Activated B cell treated with CpG ODN at 0.5 μM for 24 hours (primary cell): ENCODE results near the gene LRRC59. TPM values are rescaled to one million over a fixed set of nuclear protein-coding genes. Genes with fewer than 3 reads are reported as not detected.
A peak's percentile ranks its signal among the peaks of the same experiment; 100 is the strongest.
"Not testable (repeated sequence)": the region's sequence is repeated elsewhere in the genome, so short reads cannot be mapped to it uniquely, and the experiment has no call there.

ENCODE experiments used
- ATAC-seq: fragments of 200-7000 bp; cut with Tn5 transposase; one replicate; pipeline ENCODE4 v1.10.0; 2021; ENCODE audit warnings: low read depth, mild to moderate bottlenecking, moderate library complexity
- CTCF ChIA-PET: fragments of 350-600 bp; sonication (Branson Sonifier 250); formaldehyde crosslinking; loops from one replicate; lab custom pipeline; 2021; ENCODE audit warnings: antibody characterized with exemption; lab: Charles Lee
- POLR2A ChIA-PET: fragments of 350-600 bp; sonication (Branson Sonifier 250); formaldehyde crosslinking; loops from one replicate; lab custom pipeline; 2021; ENCODE audit warnings: antibody characterized with exemption; lab: Charles Lee
- DNase-seq: peaks from one replicate; pipeline ENCODE4 v3.0.0; 2022
- H3K27ac Mint-ChIP-seq: one replicate; pipeline ENCODE4 v1.8.0; 2020; ENCODE audit warnings: mixed read lengths
- H3K27me3 Mint-ChIP-seq: one replicate; pipeline ENCODE4 v1.8.0; 2021; ENCODE audit warnings: mixed read lengths
- H3K36me3 Mint-ChIP-seq: one replicate; pipeline ENCODE4 v1.8.0; 2021; ENCODE audit warnings: low read depth, mixed read lengths
- H3K4me1 Mint-ChIP-seq: one replicate; pipeline ENCODE4 v1.8.0; 2021; ENCODE audit warnings: mixed read lengths
- H3K4me3 Mint-ChIP-seq: one replicate; pipeline ENCODE4 v1.8.0; 2020; ENCODE audit warnings: mild to moderate bottlenecking, mixed read lengths
- H3K9me3 Mint-ChIP-seq: one replicate; pipeline ENCODE4 v1.8.0; 2020; ENCODE audit warnings: mixed read lengths
- intact Hi-C: fragments of 100-400 bp; cut with micrococcal nuclease; formaldehyde crosslinking; loops from one replicate; pipeline ENCODE4 v1.15.1; 2024
- total RNA-seq: library from RNA; stranded (reverse); gene quantifications from 2 replicates; pipeline ENCODE4 v1.2.3, GENCODE V29; 2022
- TF ChIP-seq, protein P1 (sequence below): fragments of 200-600 bp; IDR thresholded peaks from one replicate; pipeline ENCODE4 v1.8.0; 2022; ENCODE audit warnings: antibody characterized with exemption, mild to moderate bottlenecking

The LRRC59 gene
- total RNA-seq, 1 donor from 2014 or later = 42.0 TPM

DNA sequence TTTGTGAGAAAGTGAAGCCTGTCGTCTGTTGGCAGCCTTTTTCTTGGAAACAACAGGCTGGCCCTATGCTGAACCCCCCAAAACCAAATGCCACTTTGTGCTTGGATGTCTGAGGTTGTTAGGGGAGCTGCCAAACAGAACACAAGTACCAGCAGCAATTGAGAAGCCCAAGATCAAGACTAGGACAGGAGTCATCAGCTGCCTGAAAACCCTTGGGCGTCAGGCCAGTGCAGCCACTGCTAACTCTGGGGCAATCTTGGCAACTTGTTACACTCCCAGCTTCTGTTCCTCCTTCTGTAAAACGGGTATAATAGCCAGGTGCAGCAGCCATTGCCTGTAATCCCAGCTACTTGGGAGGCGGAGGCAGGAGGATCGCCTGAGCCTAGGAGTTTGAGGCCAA is 9.3 kb upstream of the LRRC59 start:
- intact Hi-C loops = no loop called here
- no peaks in the 10 kb centered on the region for H3K9me3 Mint-ChIP-seq
- ChIA-PET POLR2A (interaction anchor here (1.4 kb wide), 1 partner anchor 9 kb away, joined by 5 read pairs; the partner anchor contains the start of gene LRRC59), CTCF (interaction anchor here (1.6 kb wide), 1 partner anchor 10 kb away, joined by 10 read pairs; the partner anchor contains the start of gene LRRC59)
- DNase-seq (no peak), ATAC-seq (no peak)
- H3K27ac Mint-ChIP-seq = no peak overlapping the region
- H3K4me1 Mint-ChIP-seq = no peaks in the 10 kb centered on the region
- TF ChIP-seq, protein P1, sequence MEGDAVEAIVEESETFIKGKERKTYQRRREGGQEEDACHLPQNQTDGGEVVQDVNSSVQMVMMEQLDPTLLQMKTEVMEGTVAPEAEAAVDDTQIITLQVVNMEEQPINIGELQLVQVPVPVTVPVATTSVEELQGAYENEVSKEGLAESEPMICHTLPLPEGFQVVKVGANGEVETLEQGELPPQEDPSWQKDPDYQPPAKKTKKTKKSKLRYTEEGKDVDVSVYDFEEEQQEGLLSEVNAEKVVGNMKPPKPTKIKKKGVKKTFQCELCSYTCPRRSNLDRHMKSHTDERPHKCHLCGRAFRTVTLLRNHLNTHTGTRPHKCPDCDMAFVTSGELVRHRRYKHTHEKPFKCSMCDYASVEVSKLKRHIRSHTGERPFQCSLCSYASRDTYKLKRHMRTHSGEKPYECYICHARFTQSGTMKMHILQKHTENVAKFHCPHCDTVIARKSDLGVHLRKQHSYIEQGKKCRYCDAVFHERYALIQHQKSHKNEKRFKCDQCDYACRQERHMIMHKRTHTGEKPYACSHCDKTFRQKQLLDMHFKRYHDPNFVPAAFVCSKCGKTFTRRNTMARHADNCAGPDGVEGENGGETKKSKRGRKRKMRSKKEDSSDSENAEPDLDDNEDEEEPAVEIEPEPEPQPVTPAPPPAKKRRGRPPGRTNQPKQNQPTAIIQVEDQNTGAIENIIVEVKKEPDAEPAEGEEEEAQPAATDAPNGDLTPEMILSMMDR = no peak
- no peaks in the 10 kb centered on the region for H3K36me3 Mint-ChIP-seq
- no peak overlapping the region for H3K4me3 Mint-ChIP-seq
- peaks cover 9% of the 10 kb centered on the region for H3K27me3 Mint-ChIP-seq

DNA sequence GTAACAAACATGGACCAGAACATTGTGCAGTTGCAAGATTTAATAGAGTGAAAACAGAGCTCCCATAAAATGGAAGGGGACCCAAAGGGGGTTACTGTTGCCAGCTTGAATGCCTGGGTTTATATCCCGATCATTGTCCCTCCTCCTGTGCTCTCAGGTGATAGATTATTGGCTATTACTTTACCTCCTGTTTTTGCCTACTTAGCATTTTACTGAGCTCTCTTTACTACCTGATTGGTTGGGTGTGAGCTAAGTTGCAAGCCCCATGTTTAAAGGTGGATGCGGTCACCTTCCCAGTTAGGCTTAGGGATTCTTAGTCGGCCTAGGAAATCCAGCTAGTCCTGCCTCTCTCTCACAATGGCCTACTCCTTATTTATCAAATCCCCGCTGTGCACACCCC is 8.0 kb upstream of the LRRC59 start:
- POLR2A ChIA-PET = interaction anchor here (0.7 kb wide), 1 partner anchor 16 kb away, joined by 3 read pairs; no protein-coding TSS in a partner anchor

DNA sequence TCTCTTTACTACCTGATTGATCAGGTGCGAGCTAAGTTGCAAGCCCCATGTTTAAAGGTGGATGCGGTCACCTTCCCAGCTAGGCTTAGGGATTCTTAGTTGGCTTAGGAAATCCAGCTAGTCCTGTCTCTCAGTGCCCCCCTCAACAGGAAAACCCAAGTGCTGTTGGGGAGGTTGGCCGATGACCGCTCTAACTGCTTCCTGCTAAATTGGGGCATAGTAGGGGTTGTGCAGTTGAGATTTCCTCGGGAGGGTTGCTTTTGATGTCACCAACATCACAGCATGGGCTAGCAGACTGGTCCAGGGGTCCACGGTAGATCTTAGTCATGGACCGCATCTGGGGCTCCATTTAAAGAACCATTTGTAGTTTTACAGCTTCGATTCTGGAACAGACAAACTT is 2.3 kb upstream of the LRRC59 start:
- ATAC-seq, H3K27me3 Mint-ChIP-seq, CTCF ChIA-PET, DNase-seq, H3K27ac Mint-ChIP-seq, H3K4me3 Mint-ChIP-seq, H3K9me3 Mint-ChIP-seq: not testable (repeated sequence)
- H3K36me3 Mint-ChIP-seq = peaks cover 11% of the 10 kb centered on the region
- intact Hi-C loops = loop anchor here (5.0 kb wide), 2 partner anchors 37 to 1492 kb away; partner anchors contain the start of gene UBE2Z
- H3K4me1 Mint-ChIP-seq = peaks cover 23% of the 10 kb centered on the region
- POLR2A ChIA-PET = interaction anchor here (2.9 to 4.2 kb wide), 2 partner anchors 22 to 26 kb away, joined by 29 to 33 read pairs; partner anchors contain the start of gene ACSF2

More for the DNA sequence above, 8.0 kb upstream of the LRRC59 start:
- H3K4me1 Mint-ChIP-seq, DNase-seq, intact Hi-C loops, CTCF ChIA-PET, H3K36me3 Mint-ChIP-seq, H3K27ac Mint-ChIP-seq, ATAC-seq, H3K9me3 Mint-ChIP-seq, H3K27me3 Mint-ChIP-seq, H3K4me3 Mint-ChIP-seq: not testable (repeated sequence)

DNA sequence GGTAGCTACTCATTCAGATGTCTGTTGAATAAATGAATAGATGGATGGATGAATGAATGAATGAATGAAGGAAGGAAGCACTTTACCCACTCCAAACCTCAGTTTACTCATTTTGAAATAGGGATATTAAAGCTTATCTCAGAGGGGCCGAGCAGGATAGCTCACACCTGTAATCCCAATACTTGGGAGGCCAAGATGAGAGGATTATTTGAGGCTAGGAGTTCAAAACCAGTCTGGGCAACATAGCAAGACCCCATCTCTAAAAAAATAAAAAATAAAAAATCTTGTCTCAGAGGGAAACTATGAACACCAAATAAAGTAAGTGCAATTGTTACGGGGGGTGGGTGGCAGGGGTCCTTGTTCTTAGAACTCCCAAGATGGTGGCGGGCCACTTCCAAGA is 1.3 kb upstream of the LRRC59 start:
- H3K9me3 Mint-ChIP-seq, DNase-seq, H3K27me3 Mint-ChIP-seq, ATAC-seq, H3K4me3 Mint-ChIP-seq, H3K27ac Mint-ChIP-seq: not testable (repeated sequence)
- ChIA-PET POLR2A (interaction anchor here (2.1 to 4.2 kb wide), 3 partner anchors 23 to 27 kb away, joined by 15 to 33 read pairs (median 29); partner anchors contain the start of genes ACSF2, EME1 and MRPL27), CTCF (interaction anchor here (0.9 to 3.2 kb wide), 5 partner anchors 23 to 80 kb away, joined by 3 to 29 read pairs (median 22); partner anchors contain the start of genes ACSF2 and RSAD1)
- intact Hi-C loops = loop anchor here (5.0 kb wide), 2 partner anchors 36 to 1491 kb away; partner anchors contain the start of gene UBE2Z
- Mint-ChIP-seq H3K36me3 (peaks cover 20% of the 10 kb centered on the region), H3K4me1 (peaks cover 23% of the 10 kb centered on the region)

DNA sequence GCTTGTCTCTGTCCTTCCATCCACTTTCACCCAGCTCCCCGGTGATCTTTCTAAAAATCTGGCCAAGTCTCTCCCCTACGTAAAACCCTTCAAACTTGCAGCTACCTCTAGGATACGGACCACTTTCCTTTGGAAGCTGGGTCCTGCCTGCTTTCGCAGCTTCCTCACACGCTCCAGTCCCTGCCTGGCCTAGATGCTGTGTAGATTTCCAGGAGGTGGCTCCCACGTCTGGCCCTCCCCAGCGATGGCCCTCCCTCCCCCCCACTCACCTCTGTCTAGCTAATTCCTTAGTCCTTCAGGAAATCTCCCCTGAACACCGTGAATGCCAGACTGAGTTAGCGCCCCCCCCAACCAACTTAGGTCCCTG is 579 bp upstream of the LRRC59 start:
- H3K4me1 Mint-ChIP-seq = peaks cover 23% of the 10 kb centered on the region
- peak overlapping the region; percentile 88 for H3K4me3 Mint-ChIP-seq
- H3K27ac Mint-ChIP-seq = peak overlapping the region; percentile 54
- ChIA-PET POLR2A (interaction anchor here (0.6 to 4.2 kb wide), 19 partner anchors 9 to 469 kb away, joined by 3 to 33 read pairs (median 7); partner anchors contain the start of genes ACSF2, ANKRD40, EME1 and LUC7L3), CTCF (interaction anchor here (0.5 to 3.2 kb wide), 18 partner anchors 9 to 1030 kb away, joined by 3 to 29 read pairs (median 4); partner anchors contain the start of genes ACSF2 and RSAD1)
- intact Hi-C loops = loop anchor here (1.0 to 5.0 kb wide), 8 partner anchors 23 to 1491 kb away; partner anchors contain the start of genes ACSF2, EME1, MRPL27 and RSAD1
- TF ChIP-seq, protein P1 = no peak
- no peaks in the 10 kb centered on the region for H3K27me3 Mint-ChIP-seq
- H3K9me3 Mint-ChIP-seq = no peaks in the 10 kb centered on the region
- H3K36me3 Mint-ChIP-seq = peaks cover 27% of the 10 kb centered on the region
- DNase-seq = no peak
- ATAC-seq = no peak

DNA sequence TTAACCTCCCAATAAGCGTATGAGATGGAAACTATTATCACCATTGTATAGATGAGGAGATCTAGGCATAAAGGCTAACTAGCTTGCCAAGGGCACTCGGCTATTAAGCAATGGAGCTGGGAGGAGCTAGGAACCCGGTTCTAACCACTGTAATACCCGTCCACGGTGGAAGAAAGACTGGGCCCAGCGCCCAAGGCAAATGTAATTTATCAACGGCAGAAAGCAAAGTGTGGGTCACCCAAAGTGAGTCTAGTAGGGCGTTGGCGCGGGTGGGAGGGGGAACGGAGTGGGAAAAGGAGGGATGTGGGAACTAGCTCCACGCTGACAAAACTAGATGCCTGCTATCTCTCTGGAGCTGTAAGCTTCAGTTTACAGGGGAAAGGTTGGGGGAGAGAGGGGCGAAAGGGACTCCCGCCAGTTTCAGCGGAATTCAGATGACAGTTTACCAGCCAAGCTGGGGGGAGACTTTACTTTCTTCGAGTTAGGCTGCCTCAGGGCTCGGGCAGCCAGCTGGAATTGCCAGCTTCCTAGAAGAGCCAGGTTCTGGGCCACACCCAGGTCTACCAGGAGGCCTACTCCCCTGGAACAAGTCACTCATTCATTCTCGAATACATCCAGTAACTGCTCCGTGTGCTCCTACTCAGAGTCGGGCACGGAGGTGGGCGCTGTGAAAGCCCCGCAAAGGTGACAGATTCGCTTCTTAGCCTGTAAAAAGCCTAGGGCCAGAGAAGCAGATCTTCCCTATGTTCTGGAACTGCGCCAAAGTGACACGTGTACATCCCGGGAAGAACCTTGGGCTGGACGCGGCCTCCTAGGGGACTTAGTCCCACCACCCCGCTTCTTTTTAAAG is 837 bp downstream of the LRRC59 start:
- TF ChIP-seq, protein P1 = no peak
- intact Hi-C loops = loop anchor here (1.0 to 5.0 kb wide), 8 partner anchors 23 to 1489 kb away; partner anchors contain the start of genes ACSF2, EME1, MRPL27 and RSAD1

More for the DNA sequence above, 837 bp downstream of the LRRC59 start:
- ATAC-seq = no peak
- H3K9me3 Mint-ChIP-seq = no peaks in the 10 kb centered on the region
- H3K4me1 Mint-ChIP-seq = peaks cover 26% of the 10 kb centered on the region
- H3K36me3 Mint-ChIP-seq = peaks cover 40% of the 10 kb centered on the region
- no peak for DNase-seq
- no peaks in the 10 kb centered on the region for H3K27me3 Mint-ChIP-seq
- H3K4me3 Mint-ChIP-seq = peak overlapping the region; percentile 88
- H3K27ac Mint-ChIP-seq = peak overlapping the region; percentile 76
- POLR2A ChIA-PET = interaction anchor here (0.5 to 4.2 kb wide), 20 partner anchors 8 to 470 kb away, joined by 3 to 33 read pairs (median 6); partner anchors contain the start of genes ACSF2, EME1, LUC7L3 and MRPL27
- CTCF ChIA-PET = interaction anchor here (0.7 to 3.2 kb wide), 20 partner anchors 8 to 87 kb away, joined by 3 to 29 read pairs (median 5); partner anchors contain the start of genes ACSF2, EME1, MRPL27 and RSAD1
